Measurements from ENCODE around the gene FAM20B.

The FAM20B gene

DNA sequence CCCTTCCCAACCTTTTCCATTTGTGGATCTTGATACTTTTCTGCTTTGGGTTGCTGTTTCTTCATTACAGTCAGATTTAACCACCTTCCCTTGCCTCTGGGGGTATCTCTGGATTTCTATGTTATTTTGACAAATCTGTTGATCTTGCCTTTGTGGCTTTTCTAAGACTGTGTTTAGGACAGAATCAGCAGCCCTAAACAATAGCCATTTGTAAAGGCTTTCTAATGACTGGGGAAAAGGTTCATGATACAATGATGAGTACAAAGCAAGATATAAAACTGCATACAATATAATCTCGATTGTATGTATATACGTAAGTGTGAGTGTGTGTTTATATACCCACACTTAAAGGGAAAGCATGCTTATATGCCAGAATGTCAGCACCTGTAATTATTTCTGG lies 27.8 kb downstream of the FAM20B start:
- no peak for DNase-seq

GRCh38 chr1:179055937-179056336 lies 30.2 kb downstream of the FAM20B start:
- DNase-seq = no peak

DNA sequence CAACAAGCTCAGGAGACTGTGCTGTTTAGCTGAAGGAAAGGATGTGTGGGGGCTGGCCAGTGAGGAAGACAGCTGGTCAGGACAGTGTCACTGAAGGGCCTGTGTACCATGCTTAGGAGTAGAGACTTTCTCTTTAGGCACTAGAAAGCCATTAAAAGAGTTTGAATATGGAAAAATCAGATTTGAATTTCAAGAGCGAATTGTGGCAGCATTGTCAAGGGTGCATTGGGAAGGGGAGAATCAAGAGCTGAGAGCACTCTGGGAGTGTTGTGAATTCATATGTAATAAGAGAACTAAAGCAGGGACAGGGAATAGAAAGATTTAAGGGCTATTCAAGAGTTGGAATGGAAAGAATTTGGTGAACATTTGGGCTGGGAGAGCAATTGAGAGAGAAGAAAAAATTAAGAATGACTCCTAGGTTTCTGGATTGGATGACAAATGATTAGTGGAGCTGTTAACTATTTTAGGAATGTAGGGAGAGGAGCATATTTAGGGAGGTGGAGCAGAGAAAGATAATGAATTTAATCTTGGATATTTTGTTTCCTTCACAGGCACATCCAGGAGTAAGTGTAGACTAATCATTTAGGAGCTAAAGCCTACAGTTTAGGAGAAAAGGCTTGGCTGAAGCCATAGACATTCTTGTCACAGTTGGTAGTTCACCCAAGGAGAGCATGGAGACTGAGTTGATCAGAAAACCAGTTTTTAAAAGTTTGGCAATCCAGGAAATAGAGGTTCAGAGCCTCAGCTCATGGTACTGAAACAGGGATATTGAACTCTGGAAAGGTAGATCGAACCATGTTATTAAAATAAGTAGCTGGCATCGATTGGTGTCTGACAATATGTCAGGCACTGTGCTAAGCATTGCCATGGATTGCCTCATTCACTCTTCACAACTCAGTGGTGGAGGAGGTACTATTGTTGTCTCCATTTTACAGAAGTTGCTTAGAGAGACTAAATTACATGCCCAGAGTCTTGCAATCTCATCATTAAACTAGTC lies 33.1 kb downstream of the FAM20B start:
- no peak for DNase-seq

DNA sequence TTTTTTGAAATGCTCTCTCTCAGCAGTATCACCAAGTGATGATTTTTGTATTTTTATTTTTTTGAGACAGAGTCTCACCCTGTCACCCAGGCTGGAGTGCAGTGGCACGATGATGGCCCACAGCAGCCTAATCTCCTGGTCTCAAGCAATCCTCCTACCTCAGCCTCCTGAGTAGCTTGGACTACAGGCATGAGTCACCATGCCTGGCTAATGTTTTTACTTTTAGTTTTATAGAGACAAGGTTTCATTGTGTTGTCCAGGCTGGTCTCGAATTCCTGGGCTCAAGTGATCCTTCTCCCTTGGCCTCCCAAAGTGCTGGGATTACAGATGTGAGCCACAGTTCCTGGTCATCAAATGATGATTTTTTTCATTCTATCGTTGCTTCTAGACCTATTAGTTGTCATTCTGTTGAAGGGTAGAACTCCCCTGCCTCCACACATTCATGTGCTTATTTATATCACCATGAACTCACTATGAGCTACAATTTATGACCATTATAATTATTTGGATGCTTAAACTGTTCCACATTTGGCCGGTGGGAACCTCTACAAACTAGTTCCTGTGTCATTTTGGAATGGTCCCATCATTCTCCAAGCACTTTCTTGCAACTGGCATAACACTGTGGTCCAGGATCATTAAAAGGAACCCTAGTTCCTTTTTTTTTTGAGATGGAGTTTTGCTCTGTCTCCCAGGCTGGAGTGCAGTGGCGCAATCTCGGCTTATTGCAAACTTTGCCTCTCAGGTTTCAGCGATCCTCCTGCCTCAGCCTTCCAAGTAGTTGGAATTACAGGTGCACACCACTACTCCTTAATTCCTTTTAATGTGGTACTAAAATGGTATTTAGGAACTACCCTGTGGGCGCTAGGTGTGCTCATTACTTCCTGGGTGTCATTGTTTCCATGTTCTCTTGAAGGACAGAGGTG lies 35.9 kb downstream of the FAM20B start:
- DNase-seq = no peak

- DNase-seq = no peak
These were observed 40.8 kb downstream of the FAM20B start for GRCh38 chr1:179066471-179066870.

- no peak for DNase-seq
These were observed 51.7 kb downstream of the FAM20B start for GRCh38 chr1:179077396-179077795.

DNA sequence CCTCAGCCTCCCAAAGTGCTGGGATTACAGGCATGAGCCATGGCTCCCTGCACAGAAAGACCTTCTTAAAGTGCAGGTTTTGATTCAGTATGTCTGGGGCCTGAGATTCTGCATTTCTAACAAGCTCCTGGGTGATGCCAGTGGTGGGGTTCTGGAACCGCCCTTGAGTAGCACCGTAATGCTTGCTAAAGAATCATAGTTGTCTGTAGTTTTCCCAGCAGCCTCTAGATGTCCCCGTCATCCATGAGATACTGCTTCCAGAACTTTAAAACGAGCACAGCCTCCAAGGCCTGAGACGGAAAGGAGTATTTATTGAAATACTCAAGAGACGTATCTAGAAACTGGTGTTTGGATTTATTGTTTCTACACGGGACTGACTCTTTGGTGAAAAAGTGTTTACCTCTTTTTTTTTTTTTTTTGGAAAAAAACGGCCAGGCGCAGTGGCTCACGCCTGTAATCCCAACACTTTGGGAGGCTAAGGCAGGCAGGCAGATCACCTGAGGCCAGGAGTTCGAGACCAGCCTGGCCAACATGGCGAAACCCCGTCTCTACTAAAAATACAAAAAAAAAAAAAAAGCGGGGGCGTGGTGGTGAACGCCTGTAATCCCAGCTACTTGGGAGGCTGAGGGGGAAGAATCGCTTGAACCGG lies 53.5 kb downstream of the FAM20B start:
- DNase-seq = peak; percentile 71

- no peak for DNase-seq
These were observed 55.4 kb downstream of the FAM20B start for GRCh38 chr1:179080866-179081686.

DNA sequence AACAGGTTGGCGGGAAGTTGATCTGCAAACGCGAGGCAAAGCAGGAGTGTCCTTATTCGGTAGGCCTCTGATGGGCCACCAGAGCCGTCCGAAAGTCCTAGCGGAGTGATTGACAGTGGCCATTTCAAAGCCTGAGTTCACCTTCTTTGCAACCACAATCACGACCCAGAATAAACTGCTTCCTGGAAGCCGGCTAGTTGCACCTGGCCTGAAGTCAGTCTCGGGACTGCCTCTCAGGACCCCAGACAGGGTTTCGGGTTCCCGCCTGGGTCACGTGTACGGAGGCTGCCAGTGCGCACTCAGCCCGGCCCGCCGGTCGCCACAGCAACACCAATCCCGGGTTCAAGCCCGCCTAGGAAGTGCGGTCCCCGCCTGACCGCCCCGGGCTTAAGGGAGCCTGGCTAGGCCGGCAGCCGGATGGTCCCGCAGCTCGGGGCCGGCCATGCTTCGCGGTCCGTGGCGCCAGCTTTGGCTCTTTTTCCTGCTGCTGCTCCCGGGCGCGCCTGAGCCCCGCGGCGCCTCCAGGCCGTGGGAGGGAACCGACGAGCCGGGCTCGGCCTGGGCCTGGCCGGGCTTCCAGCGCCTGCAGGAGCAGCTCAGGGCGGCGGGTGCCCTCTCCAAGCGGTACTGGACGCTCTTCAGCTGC lies 56.1 kb downstream of the FAM20B start, which contains the start of gene TOR3A:
Gene TOR3A (plus strand): TSS at position 384 of the 646 bp plus-strand sequence. CDS start 59 bp downstream, at position 443.
- peak; percentile 93 for DNase-seq

- no peak for DNase-seq
These were observed 56.8 kb downstream of the FAM20B start for GRCh38 chr1:179082333-179082998.

GRCh38 chr1:179082999-179083335 lies 57.3 kb downstream of the FAM20B start:
- DNase-seq = no peak

DNA sequence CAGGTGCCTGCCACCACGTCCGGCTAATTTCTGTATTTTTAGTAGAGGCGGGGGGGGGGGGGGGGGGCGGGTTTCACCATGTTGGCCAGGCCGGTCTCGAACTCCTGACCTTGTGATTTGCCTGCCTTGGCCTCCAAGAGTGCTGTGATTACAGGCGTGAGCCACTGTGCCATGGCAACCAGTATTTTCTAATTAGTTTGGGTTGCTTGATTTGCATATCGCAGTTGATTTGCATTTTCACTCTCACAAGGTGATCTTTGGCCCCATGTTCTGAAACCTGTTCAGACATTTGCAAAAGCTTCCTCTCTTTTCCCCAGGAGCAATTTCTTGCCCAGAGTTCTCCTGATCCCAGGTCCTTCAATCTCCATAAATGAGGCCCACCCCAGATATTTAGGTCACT lies 57.8 kb downstream of the FAM20B start:
- no peak for DNase-seq

DNA sequence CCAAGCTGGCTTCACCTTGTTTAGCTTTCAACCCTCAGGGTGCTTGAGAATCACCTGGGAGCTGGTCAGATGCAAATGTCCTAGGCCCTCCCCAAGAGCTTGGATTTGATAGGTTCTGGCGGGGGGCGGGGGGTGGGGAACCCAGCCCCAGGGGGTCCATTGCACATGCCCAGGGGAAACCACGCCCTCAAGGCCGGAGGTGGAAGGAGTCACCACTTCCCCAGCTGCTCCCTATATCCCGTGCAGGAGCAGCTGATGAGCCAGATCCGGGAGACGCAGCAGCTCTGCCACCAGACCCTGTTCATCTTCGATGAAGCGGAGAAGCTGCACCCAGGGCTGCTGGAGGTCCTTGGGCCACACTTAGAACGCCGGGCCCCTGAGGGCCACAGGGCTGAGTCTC lies 62.0 kb downstream of the FAM20B start:
- DNase-seq = no peak

- no peak for DNase-seq
These were observed 64.3 kb downstream of the FAM20B start for GRCh38 chr1:179089827-179090482.

DNA sequence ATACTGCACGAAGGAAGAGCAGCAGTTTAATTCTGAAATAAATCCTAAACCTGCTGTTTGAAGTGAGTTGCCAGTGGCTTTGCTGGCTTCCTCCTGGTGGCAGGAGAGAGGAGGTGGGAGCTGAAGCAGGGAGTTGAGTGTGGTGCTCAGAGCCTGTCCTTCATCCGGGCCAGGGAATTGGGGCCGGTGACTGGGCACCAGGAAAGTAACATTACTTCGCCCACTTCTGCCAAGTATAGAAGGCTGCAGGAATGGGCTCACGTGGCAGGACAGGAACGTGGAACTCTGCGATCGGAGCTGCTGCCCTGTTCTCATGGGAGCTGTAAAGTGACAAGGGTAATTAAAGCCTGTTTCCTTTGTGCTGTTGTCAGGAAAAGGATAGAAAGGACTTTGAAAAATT lies 64.8 kb downstream of the FAM20B start:
- no peak for DNase-seq

DNA sequence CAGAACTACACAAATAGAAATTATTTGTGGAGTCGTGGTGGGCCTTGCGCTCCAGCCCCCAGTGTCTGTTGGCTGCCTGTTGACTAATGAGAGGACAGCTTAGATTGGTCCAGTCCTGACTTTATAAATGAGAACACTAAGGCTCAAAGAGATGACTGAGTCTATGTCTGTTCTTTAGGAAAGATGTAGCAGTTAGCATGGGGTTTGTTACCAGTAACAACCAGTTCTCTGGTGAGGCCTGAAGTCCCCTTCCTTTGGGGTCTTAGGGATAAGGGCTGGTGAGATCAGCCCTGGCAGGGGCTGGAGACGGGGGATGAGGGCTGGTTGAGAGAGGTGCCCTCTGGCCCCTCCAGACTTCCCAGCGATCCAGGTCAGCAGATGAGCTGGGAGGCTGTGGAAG lies 65.2 kb downstream of the FAM20B start:
- no peak for DNase-seq

DNA sequence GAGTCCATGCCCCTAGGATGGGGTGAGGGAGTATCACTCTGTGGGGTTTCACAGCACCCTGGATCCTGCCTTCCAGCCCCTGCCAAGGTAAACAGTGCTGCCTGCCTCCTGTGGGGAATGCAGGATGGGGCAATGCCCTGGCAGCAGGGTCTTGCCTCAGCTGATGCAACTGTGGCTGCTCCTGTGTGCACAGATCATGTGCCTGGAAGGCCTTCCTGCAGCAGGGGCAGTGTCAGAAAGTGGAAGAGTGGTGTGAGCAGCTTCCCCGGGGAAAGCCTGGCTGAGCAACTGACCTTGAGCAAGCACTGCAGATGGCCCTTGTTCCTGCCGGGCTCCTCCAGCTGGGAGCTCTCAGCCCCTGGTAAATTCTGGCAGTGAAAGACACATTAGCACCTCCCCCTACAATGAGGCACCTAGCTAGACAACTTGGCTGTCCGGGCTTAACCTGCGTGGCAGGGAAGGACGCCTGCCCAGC lies 66.0 kb downstream of the FAM20B start:
- no peak for DNase-seq

DNA sequence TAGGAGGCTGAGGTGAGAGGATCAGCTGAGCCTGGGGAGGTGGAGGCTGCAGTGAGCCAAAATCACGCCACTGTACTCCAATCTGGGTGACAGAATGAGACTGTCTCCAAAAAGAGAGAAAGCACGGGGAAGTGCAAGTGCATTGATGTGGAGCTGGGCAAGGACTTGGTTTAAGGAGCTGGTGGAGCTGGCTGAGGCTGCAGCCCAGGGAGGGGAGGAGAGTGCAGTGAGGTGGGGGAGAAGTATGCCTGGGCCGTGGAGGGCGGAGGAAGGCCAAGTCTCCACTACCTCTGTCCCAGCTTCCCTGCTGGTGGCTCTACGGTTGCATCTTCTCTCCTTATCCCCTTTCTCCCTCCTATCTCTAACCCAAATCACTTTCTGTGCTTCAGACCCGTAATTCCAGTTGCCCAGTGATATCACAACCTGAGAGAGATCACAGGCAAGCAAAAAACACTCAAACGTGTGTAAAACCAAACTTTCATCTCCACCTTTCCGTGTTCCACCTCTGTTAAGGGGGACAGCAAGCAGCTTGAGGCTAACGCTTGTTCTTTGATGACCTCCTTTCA lies 67.3 kb downstream of the FAM20B start:
- DNase-seq = no peak

- DNase-seq = no peak
These were observed 69.1 kb downstream of the FAM20B start for GRCh38 chr1:179094818-179095217.

GRCh38 chr1:179095377-179095776 lies 69.7 kb downstream of the FAM20B start:
- no peak for DNase-seq
